RWPE1 (cell line): ENCODE results near the gene SFXN5.
"Not testable (repeated sequence)": the region's sequence is repeated elsewhere in the genome, so short reads cannot be mapped to it uniquely, and the experiment has no call there.

Experiments used
- CTCF ChIA-PET: fragments of 350-600 bp; sonication (Branson Sonifier 250); formaldehyde crosslinking; extraction: SDS; loops from one replicate; lab custom pipeline; 2021; lab: Yijun Ruan, JAX
- POLR2A ChIA-PET: fragments of 400-600 bp; formaldehyde crosslinking; extraction: SDS; loops from one replicate; lab custom pipeline; 2020; ENCODE audit warnings: antibody characterized with exemption; ENCODE audit not compliant: low non-redundant PET; lab: Yijun Ruan, JAX
- DNase-seq: peaks from one replicate; pipeline ENCODE4 v3.0.0; 2012; ENCODE audit warnings: low spot score
- H3K27ac ChIP-seq: fragments of 450-650 bp; 2 replicates; pipeline ENCODE4 v1.5.1; 2017
- TF ChIP-seq, protein P1 (sequence below): fragments of 450-650 bp; conservative IDR thresholded peaks from 2 replicates; pipeline ENCODE4 v1.5.1; 2017; ENCODE audit warnings: low read depth, mild to moderate bottlenecking

The SFXN5 gene

GRCh38 chr2:73099486-73099885, 28.0 kb upstream of the SFXN5 start:
- TF ChIP-seq, protein P1, sequence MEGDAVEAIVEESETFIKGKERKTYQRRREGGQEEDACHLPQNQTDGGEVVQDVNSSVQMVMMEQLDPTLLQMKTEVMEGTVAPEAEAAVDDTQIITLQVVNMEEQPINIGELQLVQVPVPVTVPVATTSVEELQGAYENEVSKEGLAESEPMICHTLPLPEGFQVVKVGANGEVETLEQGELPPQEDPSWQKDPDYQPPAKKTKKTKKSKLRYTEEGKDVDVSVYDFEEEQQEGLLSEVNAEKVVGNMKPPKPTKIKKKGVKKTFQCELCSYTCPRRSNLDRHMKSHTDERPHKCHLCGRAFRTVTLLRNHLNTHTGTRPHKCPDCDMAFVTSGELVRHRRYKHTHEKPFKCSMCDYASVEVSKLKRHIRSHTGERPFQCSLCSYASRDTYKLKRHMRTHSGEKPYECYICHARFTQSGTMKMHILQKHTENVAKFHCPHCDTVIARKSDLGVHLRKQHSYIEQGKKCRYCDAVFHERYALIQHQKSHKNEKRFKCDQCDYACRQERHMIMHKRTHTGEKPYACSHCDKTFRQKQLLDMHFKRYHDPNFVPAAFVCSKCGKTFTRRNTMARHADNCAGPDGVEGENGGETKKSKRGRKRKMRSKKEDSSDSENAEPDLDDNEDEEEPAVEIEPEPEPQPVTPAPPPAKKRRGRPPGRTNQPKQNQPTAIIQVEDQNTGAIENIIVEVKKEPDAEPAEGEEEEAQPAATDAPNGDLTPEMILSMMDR = no peak
- no peak overlapping the region for H3K27ac ChIP-seq
- ChIA-PET CTCF (interaction anchor here (0.6 kb wide), 1 partner anchor 130 kb away, joined by 4 read pairs; no protein-coding TSS in a partner anchor), POLR2A (no interaction called here)
- DNase-seq = no peak

GRCh38 chr2:73095910-73096309, 24.4 kb upstream of the SFXN5 start:
- POLR2A ChIA-PET = no interaction called here
- H3K27ac ChIP-seq = no peak overlapping the region
- TF ChIP-seq, protein P1 = no peak
- CTCF ChIA-PET = interaction anchor here (0.9 kb wide), 1 partner anchor 82 kb away, joined by 5 read pairs; no protein-coding TSS in a partner anchor
- DNase-seq = no peak

- CTCF ChIA-PET = interaction anchor here (0.5 kb wide), 1 partner anchor 97 kb away, joined by 3 read pairs; no protein-coding TSS in a partner anchor
- DNase-seq, H3K27ac ChIP-seq, POLR2A ChIA-PET: not testable (repeated sequence)
Observed at GRCh38 chr2:73093601-73094218, 22.2 kb upstream of the SFXN5 start.

- ChIA-PET POLR2A (no interaction called here), CTCF (interaction anchor here (0.7 to 1.1 kb wide), 3 partner anchors 17 to 85 kb away, joined by 4 to 6 read pairs (median 4); no protein-coding TSS in a partner anchor)
- H3K27ac ChIP-seq = peak overlapping the region; percentile 41
- DNase-seq = no peak
- TF ChIP-seq, protein P1 = no peak
Observed at GRCh38 chr2:73092146-73092783, 20.8 kb upstream of the SFXN5 start.

- ChIA-PET POLR2A (no interaction called here), CTCF (interaction anchor here (1.0 to 1.1 kb wide), 2 partner anchors 20 to 86 kb away, joined by 4 to 6 read pairs; no protein-coding TSS in a partner anchor)
- TF ChIP-seq, protein P1 = no peak
- H3K27ac ChIP-seq = peak overlapping the region; percentile 41
- no peak for DNase-seq
Observed at GRCh38 chr2:73091696-73092095, 20.2 kb upstream of the SFXN5 start.

DNA sequence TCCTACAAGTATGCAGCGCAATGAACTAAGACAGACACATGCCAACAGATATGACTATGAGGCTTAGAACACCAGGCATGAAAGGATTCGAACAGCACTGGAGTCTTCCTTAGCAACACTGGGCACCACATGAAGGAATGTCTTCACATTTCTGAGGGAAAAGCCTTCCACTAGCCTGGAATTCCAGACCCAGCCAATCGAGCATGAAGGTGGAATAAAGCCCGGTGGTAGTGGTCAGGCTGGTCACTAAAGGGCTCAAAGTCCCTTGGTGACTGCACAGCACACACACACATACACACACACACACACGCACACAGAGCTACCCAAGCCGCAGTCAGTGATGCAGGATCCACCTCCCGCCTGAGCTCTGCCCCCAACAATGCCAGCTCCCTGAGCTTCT, 19.7 kb upstream of the SFXN5 start:
- ChIA-PET CTCF (interaction anchor here (1.1 kb wide), 1 partner anchor 21 kb away, joined by 4 read pairs; no protein-coding TSS in a partner anchor), POLR2A (no interaction called here)
- TF ChIP-seq, protein P1 = no peak
- peak overlapping the region; percentile 41; the same call in 1 of the 2 replicates for H3K27ac ChIP-seq
- DNase-seq = no peak
